Small intestine (tissue), 7 donors: Measurements from ENCODE around the gene ZHX3. TPM values are rescaled to one million over a fixed set of nuclear protein-coding genes. Genes with fewer than 3 reads are reported as not detected.

ENCODE experiments used
- DNase-seq, 2 donors: peaks; one replicate each; pipeline versions ENCODE4 v3.0.0 to v3.0.0-alpha.2; 2013
- FAIRE-seq: peaks from 2 replicates; lab custom pipeline; 2012; peaks lifted over from hg19 to GRCh38; lab: Jason Lieb, UNC
- H3K27ac ChIP-seq, 3 donors: one replicate each; pipeline ENCODE4 v1.5.1; 2013; ENCODE audit warnings: low read length in 2 of 3, mild to moderate bottlenecking in 2 of 3, control low read depth in 1 of 3, inconsistent platforms in 1 of 3, low read depth in 1 of 3, moderate library complexity in 1 of 3
- H3K27me3 ChIP-seq, 3 donors: one replicate each; pipeline ENCODE4 v1.6.1; 2013; ENCODE audit warnings: low read length in 3 of 3, inconsistent platforms in 1 of 3; ENCODE audit not compliant: control insufficient read depth in 3 of 3, insufficient read depth in 3 of 3
- H3K36me3 ChIP-seq, 3 donors: one replicate each; pipeline ENCODE4 v1.6.1; 2013; ENCODE audit warnings: low read length in 3 of 3, inconsistent platforms in 1 of 3, low read depth in 1 of 3, mild to moderate bottlenecking in 1 of 3, moderate library complexity in 1 of 3; ENCODE audit not compliant: control insufficient read depth in 3 of 3, insufficient read depth in 2 of 3
- H3K4me1 ChIP-seq, 3 donors: one replicate each; pipeline ENCODE4 v1.6.1; 2013; ENCODE audit warnings: low read length in 2 of 3, inconsistent platforms in 1 of 3, low read depth in 1 of 3, mild to moderate bottlenecking in 1 of 3, moderate library complexity in 1 of 3; ENCODE audit not compliant: control insufficient read depth in 3 of 3, insufficient read depth in 2 of 3
- H3K4me3 ChIP-seq, 3 donors: one replicate each; pipeline ENCODE4 v1.5.1; 2013; ENCODE audit warnings: low read length in 3 of 3, control low read depth in 1 of 3, inconsistent platforms in 1 of 3, low read depth in 1 of 3, mild to moderate bottlenecking in 1 of 3, moderate library complexity in 1 of 3
- H3K9me3 ChIP-seq, 2 donors: one replicate each; pipeline ENCODE4 v1.6.1; 2013; ENCODE audit warnings: low read depth in 1 of 2, low read length in 1 of 2; ENCODE audit not compliant: control insufficient read depth in 2 of 2, insufficient read depth in 1 of 2
- WGBS, 3 donors: extraction: QIAGEN DNeasy Blood & Tissue Kit; methylation state at CpG; one replicate each; pipeline ENCODE4 v1.1.7; 2013; 5-methylcytosine and 5-hydroxymethylcytosine counted together
- polyA plus RNA-seq, 4 donors: library from polyadenylated mRNA; stranded (reverse) in 3 of 4; unstranded in 1 of 4; fragments of 200-250 nt in 3 of 4; fragments of 120-200 nt in 1 of 4; gene quantifications; one replicate each; pipeline versions ENCODE4 v1.2.1 to v1.2.3, GENCODE V29; 2013
- donor health status: healthy with polysubstance abuse.
- donor health status: control.
- donor health status: control.
- donor health status: Bipolar disorder and iron deficiency.
- donor health status: healthy.

ZHX3 gene
- polyA plus RNA-seq, 4 donors = 6.0 to 18.3 (median 10.2) TPM

- Histone ChIP-seq H3K27ac (no peak overlapping the region), H3K4me3 (no peak overlapping the region), H3K9me3 (no peaks in the 10 kb centered on the region), H3K27me3 (no peaks in the 10 kb centered on the region), H3K36me3 (no peaks in the 10 kb centered on the region), H3K4me1 (no peaks in the 10 kb centered on the region)
- no peak for FAIRE-seq
- DNase-seq = no peak
- WGBS, 3 donors = 91 to 100% (median 97%) methylated on average over 1 of the region's 1 CpG
These were observed 56.8 kb downstream of the ZHX3 start for GRCh38 chr20:41260734-41261220.

- H3K36me3 ChIP-seq = no peaks in the 10 kb centered on the region
- FAIRE-seq = no peak
- no peaks in the 10 kb centered on the region for H3K27me3 ChIP-seq
- DNase-seq = no peak
- no peaks in the 10 kb centered on the region for H3K9me3 ChIP-seq
- H3K4me3 ChIP-seq = no peak overlapping the region
- no peaks in the 10 kb centered on the region for H3K4me1 ChIP-seq
- H3K27ac ChIP-seq = no peak overlapping the region
These were observed 58.2 kb downstream of the ZHX3 start for GRCh38 chr20:41259309-41259708.

GRCh38 chr20:41258474-41258873, 59.1 kb downstream of the ZHX3 start:
- no peak for FAIRE-seq
- WGBS, 3 donors = 84 to 88% (median 86%) methylated on average over 3 of the region's 3 CpGs
- H3K9me3 ChIP-seq = no peaks in the 10 kb centered on the region
- DNase-seq = no peak
- no peaks in the 10 kb centered on the region for H3K36me3 ChIP-seq
- H3K4me3 ChIP-seq = no peak overlapping the region
- H3K27ac ChIP-seq = no peak overlapping the region
- no peaks in the 10 kb centered on the region for H3K4me1 ChIP-seq
- no peaks in the 10 kb centered on the region for H3K27me3 ChIP-seq

- Histone ChIP-seq H3K36me3 (peaks cover 0 to 3% (median 0%) of the 10 kb centered on the region in 3 donors), H3K4me3 (no peak overlapping the region), H3K27me3 (no peaks in the 10 kb centered on the region), H3K27ac (no peak overlapping the region), H3K9me3 (no peaks in the 10 kb centered on the region), H3K4me1 (no peaks in the 10 kb centered on the region)
- no peak for DNase-seq
- FAIRE-seq = no peak
- 92 to 95% (median 94%) methylated on average over 5 of the region's 5 CpGs for WGBS, 3 donors
These were observed 61.0 kb downstream of the ZHX3 start for GRCh38 chr20:41256516-41256915.

GRCh38 chr20:41255655-41256054, 61.9 kb downstream of the ZHX3 start:
- FAIRE-seq (no peak), DNase-seq (no peak)
- Histone ChIP-seq H3K36me3 (peaks cover 0 to 3% (median 0%) of the 10 kb centered on the region in 3 donors), H3K27me3 (no peaks in the 10 kb centered on the region), H3K4me3 (no peak overlapping the region), H3K27ac (no peak overlapping the region), H3K4me1 (no peaks in the 10 kb centered on the region), H3K9me3 (no peaks in the 10 kb centered on the region)
- WGBS, 3 donors = 90 to 97% (median 93%) methylated on average over 1 of the region's 1 CpG

- peaks cover 0 to 3% (median 0%) of the 10 kb centered on the region in 3 donors for H3K36me3 ChIP-seq
- no peaks in the 10 kb centered on the region for H3K27me3 ChIP-seq
- H3K4me3 ChIP-seq = no peak overlapping the region
- H3K9me3 ChIP-seq = no peaks in the 10 kb centered on the region
- H3K27ac ChIP-seq = peak overlapping the region in 1 of 3 donors; percentile 86
- 48 to 73% (median 69%) methylated on average over 9 of the region's 9 CpGs for WGBS, 3 donors
- FAIRE-seq = no peak
- peak in 1 of 2 donors; percentile 39 for DNase-seq
- peaks cover 2 to 11% (median 3%) of the 10 kb centered on the region in 3 donors for H3K4me1 ChIP-seq
These were observed 67.9 kb downstream of the ZHX3 start for GRCh38 chr20:41249411-41250281.

- H3K27ac ChIP-seq = peak overlapping the region in 1 of 3 donors; percentile 85
- 47 to 70% (median 58%) methylated on average over 4 of the region's 4 CpGs for WGBS, 3 donors
- H3K27me3 ChIP-seq = no peaks in the 10 kb centered on the region
- H3K9me3 ChIP-seq = no peaks in the 10 kb centered on the region
- no peak for FAIRE-seq
- H3K4me3 ChIP-seq = no peak overlapping the region
- DNase-seq = no peak
- peaks cover 0 to 3% (median 0%) of the 10 kb centered on the region in 3 donors for H3K36me3 ChIP-seq
- H3K4me1 ChIP-seq = peaks cover 2 to 11% (median 3%) of the 10 kb centered on the region in 3 donors
These were observed 69.0 kb downstream of the ZHX3 start for GRCh38 chr20:41248368-41249024.

GRCh38 chr20:41247523-41248367, 69.8 kb downstream of the ZHX3 start:
- Histone ChIP-seq H3K9me3 (no peaks in the 10 kb centered on the region), H3K36me3 (peaks cover 0 to 3% (median 0%) of the 10 kb centered on the region in 3 donors), H3K4me1 (peaks cover 3 to 11% (median 6%) of the 10 kb centered on the region in 3 donors), H3K27me3 (no peaks in the 10 kb centered on the region), H3K4me3 (no peak overlapping the region), H3K27ac (peak overlapping the region in 1 of 3 donors; percentile 85)
- WGBS, 3 donors = 76 to 89% (median 86%) methylated on average over 7 of the region's 7 CpGs
- no peak for FAIRE-seq
- DNase-seq = peak in 1 of 2 donors; percentile 18
